ENCODE measurements around the gene STXBP5L.
"Not testable (repeated sequence)": the region's sequence is repeated elsewhere in the genome, so short reads cannot be mapped to it uniquely, and the experiment has no call there.

STXBP5L gene

GRCh38 chr3:121064121-121064520 is 156.1 kb downstream of the STXBP5L start:
- no peak for DNase-seq

- DNase-seq = no peak
These were observed 164.1 kb downstream of the STXBP5L start for GRCh38 chr3:121072133-121072532.

DNA sequence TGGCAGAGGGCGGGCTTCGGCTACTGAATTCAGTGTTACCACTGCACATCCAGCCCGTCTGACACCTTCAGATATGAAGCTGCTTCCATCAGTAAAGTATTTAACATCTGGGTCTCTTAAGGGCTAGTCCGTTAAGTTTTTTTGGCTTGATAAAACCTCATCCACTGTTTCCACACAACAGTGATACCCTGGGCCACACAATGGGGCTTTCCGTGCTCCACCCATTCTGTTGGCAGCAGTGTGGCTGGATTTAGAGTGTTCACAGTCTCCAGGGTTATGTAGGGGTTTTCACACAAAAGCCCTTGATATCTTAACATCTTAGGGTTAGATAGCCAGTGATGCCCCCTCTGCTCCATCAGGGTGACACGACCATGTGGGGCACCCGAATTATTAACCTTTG is 165.0 kb downstream of the STXBP5L start:
- DNase-seq = no peak

DNA sequence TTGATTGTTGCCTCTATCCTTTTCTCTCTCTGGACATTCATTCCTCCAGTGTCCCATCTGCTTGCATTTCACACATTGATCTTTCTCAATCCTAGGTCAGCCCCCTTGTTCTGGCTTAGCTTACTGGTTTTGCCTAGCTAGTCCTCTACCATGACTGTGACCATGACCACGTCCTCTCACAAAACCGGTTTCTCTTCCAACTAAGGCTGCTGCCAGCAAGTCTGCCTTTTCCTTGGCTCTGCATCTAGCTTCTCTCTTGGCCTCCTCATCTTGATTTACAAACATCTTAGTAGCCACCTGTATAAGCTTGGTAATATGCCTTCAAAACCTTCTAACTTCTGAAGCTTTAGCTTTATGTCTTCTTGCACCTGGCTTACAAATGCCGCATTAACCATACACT is 167.2 kb downstream of the STXBP5L start:
- DNase-seq = no peak

DNA sequence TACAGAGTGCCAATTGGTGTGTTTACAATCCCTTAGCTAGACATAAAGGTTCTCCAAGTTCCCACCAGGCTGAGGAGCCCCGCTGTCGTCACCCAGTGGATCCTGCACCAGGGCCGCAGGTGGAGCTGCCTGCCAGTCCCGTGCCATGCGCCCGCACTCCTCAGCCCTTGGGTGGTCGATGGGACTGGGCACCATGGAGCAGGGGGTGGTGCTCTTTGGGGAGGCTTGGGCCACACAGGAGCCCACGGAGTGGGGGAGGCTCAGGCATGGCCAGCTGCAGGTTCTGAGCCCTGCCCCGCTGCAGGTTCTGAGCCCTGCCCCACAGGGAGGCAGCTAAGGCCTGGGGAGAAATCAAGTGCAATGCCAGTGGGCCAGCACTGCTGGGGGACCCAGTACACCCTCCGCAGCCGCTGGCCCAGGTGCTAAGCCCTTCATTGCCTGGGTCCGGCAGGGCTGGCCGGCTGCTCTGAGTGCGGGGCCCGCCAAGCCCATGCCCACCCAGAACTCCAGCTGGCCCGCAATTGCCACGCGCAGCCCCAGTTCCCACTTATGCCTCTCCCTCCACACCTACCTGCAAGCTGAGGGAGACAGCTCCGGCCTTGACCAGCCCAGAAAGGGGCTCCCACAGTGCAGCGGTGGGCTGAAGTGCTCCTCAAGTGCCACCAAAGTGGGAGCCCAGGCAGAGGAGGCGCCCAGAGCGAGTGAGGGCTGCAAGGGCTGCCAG is 170.5 kb downstream of the STXBP5L start:
- DNase-seq = not testable (repeated sequence)

GRCh38 chr3:121096953-121097352 is 188.9 kb downstream of the STXBP5L start:
- DNase-seq = no peak

DNA sequence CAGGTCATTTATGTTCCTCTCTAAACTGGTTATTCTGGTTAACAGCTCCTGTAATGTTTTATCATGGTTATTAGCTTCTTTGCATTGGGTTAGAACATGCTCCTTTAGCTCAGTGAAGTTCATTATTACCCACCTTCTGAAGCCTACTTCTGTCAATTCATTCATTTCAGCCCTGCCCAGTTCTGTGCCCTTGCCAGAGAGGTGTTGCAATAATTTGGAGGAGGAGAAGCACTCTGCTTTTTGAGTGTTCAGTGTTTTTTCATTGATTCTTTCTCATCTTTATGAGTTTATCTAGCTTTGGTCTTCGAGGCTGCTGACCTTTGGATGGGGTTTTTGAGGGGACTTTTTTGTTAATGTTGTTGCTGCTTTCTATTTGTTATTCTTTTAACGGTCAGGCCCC is 203.1 kb downstream of the STXBP5L start:
- not testable (repeated sequence) for DNase-seq

DNA sequence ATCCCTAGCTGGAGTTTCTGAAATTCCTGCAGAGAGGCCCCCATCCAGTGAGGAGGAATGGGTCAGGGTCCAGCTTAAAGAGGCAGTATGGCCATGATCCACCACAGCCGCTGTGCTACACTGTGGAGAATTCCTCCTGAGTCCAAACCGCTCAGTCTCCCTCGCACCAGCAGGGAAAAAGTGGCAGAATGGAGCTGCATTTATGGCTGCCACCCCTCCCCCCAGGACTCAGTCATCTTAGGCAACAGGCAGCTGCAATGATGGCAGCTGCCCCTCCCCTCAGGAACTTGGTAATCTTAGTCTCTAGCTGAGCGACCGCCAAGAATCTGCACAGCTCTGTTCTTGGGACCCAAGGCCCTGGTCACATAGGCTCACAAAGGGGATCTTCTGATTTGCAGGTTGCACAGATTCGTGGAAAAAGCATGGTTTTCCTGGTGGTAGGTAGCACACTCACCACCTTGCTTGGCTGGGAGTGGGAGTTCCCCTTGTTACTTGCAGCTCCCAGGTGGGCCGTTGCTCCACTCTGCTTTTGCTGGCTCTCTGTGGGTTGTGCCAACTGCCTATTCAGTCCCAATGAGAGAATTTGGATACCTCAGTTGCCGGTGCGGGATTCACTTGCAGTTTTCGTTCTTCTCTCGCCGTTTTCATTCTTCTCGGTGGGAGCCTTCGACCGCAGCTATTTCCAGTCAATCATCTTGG is 204.1 kb downstream of the STXBP5L start:
- no peak for DNase-seq

DNA sequence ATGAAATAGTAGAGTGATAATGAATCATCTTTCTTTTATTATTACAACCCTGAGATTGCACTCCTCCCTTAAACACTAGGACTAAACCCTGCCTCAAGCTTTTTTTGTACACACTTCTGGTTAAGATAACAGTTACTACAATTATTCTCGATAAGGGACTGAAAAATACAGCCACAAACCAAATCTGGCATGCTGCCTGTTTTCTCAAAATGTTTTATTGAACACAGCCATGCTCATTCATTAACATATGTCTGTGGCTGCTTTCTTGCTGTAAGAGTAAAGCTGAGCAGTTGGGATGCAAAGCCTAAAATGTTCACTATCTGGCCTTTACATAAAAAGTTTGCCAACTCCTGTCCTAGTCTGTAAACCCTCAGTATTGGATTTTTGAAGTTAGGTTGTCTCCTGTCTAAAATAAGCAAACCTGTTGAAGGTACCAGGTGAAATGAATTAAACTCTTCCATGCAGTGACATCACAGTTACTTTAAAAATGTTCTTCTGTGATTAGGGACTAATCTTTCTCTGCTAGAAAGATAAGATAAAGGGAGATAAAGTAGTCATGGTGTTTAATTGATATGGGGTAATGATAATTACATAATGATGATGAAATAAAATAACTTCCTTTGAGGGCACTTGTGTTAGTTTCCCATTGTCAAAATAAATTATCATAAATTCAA is 218.2 kb downstream of the STXBP5L start:
- no peak for DNase-seq

DNA sequence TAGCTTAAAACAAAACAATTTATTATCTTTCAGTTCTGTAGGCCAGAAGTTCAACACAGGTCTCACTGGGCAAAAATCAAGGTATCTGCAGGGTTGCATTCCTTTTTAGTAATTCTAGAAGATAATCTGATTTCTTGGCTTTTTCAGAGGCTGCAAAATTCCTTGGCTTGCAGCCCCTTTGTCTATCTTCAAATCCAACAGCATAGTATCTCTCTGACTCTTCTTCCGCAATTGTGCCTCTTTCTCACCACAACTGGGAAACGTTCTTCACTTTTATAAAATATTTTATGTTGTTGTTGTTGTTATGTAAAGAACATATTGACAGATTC is 218.7 kb downstream of the STXBP5L start:
- no peak for DNase-seq

- no peak for DNase-seq
These were observed 244.6 kb downstream of the STXBP5L start for GRCh38 chr3:121152573-121152972.

- no peak for DNase-seq
These were observed 245.8 kb downstream of the STXBP5L start for GRCh38 chr3:121153851-121154250.

- no peak for DNase-seq
These were observed 247.0 kb downstream of the STXBP5L start for GRCh38 chr3:121155028-121155427.

GRCh38 chr3:121165397-121165837 is 257.4 kb downstream of the STXBP5L start:
- DNase-seq = no peak

- no peak for DNase-seq
These were observed 259.6 kb downstream of the STXBP5L start for GRCh38 chr3:121167374-121168139.

- no peak for DNase-seq
These were observed 267.1 kb downstream of the STXBP5L start for GRCh38 chr3:121175083-121175482.

GRCh38 chr3:121190626-121191025 is 282.6 kb downstream of the STXBP5L start:
- DNase-seq = not testable (repeated sequence)

- DNase-seq = no peak
These were observed 294.6 kb downstream of the STXBP5L start for GRCh38 chr3:121202573-121202972.

DNA sequence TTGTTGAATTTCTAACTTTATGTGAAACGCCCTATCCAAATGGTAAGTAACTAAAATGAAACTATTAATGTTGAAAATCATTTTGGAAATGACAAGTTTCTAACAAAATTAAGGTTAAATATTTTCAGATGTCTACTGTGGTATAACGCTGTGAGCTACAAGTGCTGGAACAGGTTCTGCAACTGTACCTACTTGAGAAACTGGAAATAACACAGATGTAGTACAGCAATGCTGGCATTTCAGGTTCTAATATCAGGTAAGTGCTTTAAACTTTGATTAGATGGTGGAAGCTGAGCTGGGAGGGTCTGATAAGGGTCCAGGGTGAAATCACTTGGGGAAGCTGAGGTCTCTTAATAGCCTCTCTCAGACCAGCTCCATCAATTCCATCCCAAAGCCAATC is 315.1 kb downstream of the STXBP5L start:
- DNase-seq = no peak

DNA sequence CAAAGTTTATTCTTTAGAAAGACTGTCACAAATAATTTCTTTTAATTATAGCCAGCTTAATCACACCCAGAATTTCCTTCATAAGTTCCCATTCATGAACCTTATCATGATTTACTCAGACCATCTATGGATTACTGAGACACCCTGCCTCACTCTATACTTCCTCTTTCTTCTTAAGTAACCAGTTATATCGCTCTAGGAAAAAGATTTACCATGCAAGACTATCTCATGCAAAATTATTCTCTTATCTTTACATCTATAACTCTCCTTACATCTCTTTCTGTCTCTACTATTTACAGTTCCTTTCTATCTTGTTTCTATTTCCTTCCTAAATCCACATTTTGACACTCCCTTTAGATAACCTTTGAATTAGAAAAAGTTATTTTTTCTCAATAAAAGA is 321.0 kb downstream of the STXBP5L start:
- no peak for DNase-seq

DNA sequence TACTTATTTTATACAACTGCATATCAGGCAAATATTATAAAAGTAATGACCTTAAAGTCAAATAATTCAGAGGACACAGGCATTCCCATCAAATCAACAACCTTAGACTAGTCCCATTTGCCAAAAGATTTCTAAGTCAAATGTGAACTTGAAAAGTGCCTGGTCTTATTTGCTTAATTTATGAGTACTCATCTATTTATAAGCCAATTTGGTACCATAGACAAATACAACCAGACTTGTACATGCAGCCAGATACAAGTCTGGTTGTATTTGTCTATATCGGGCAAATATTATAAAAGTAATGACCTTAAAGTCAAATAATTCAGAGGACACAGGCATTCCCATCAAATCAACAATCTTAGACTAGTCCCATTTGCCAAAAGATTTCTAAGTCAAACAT is 322.2 kb downstream of the STXBP5L start:
- not testable (repeated sequence) for DNase-seq

DNA sequence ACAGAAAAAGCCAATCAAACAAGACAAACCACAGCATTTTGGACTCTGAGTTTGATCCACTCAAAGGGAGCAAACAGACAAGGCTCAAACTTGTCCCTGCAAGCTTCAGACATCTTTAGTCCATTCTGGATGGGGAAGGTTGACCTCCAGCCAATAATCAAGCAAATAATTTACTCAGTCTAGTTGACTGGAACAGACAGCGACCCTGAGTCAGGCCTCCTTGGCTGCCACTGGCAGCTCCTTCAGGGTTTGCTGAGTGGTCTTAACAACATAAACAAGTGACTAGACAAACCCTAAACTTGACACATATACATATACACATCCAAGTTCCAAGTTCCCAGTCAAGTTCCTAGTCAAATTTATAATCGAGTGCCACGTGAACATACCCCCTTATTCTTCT is 323.9 kb downstream of the STXBP5L start:
- DNase-seq = no peak

All from stimulated activated CD8-positive, alpha-beta memory T cell treated with anti-CD3 and anti-CD28 coated beads, Interleukin-4, amount 100 ng/mL, for 48 hours (primary cell).